Measurements from ENCODE around the gene DVL2.

- no peak for TF ChIP-seq EP300 (IDR thresholded peaks at IDR 0.05)
- no peak for TF ChIP-seq POLR2A (IDR thresholded peaks at IDR 0.05)
- no peak for TF ChIP-seq POLR2AphosphoS5 (IDR thresholded peaks at IDR 0.05)
- TF ChIP-seq, protein P1, sequence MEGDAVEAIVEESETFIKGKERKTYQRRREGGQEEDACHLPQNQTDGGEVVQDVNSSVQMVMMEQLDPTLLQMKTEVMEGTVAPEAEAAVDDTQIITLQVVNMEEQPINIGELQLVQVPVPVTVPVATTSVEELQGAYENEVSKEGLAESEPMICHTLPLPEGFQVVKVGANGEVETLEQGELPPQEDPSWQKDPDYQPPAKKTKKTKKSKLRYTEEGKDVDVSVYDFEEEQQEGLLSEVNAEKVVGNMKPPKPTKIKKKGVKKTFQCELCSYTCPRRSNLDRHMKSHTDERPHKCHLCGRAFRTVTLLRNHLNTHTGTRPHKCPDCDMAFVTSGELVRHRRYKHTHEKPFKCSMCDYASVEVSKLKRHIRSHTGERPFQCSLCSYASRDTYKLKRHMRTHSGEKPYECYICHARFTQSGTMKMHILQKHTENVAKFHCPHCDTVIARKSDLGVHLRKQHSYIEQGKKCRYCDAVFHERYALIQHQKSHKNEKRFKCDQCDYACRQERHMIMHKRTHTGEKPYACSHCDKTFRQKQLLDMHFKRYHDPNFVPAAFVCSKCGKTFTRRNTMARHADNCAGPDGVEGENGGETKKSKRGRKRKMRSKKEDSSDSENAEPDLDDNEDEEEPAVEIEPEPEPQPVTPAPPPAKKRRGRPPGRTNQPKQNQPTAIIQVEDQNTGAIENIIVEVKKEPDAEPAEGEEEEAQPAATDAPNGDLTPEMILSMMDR (IDR thresholded peaks at IDR 0.05) = no peak
Measured at GRCh38 chr17:7215652-7216180, 18.6 kb downstream of the DVL2 start.

Measured in stomach (tissue), 4 donors.